Stimulated activated CD4-positive, alpha-beta T cell treated with anti-CD3 and anti-CD28 coated beads, Interleukin-15, amount 100 ng/mL, for 24 hours (primary cell): ENCODE data around the gene NCK2.

Experiments
- DNase-seq: peaks from one replicate; pipeline ENCODE4 v3.0.0-alpha.2; 2020

The NCK2 gene

DNA sequence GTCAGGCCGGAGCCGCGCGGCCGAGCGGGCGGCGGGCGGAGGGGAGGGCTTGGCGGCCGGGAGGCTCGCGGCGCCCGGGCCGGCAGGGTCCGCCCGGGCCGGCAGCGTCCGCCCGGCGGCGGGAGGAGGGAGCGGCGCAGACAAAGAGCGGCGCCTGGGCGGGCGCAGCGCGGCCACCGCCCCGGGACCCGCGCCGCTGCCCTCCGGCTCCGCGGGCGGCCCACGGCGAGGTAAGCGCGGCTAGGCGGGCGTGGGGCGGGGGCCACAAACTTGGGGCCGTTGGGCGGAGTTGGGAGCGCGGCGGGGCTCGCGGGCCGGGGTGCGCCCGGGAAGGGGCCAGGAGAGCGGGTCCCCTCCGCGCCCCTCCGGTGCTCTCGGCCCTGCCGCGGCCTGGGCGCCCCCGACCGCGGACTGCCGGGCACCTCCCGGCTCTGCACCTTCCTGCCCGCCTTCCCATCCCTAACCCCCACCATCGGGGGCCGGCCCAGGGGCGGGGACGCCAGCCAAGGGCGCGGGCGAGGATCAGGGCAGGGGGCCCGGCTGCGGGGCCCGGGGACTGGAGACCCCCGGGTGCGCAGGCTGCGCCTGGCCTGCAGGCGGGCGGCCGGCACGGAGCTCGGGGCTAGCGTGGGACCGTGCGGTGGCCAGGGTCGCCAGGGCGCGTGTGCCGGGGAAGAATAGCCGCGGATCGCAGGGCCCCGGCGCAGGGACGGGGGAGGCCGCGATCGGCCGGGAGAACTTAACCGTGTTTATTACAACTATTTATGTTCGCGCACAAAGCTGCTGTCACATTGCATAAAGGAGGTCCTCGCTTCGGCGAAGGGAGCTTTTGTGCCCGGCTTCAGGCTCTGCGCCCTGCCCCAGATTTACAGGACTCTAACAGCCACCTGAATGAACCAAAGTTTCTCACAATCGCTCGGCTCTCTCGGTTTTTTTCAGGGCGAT, at the start of gene NCK2:
TSS of gene NCK2 (plus strand) at position 4 of the 945 bp plus-strand sequence. CDS start 110,152 bp downstream, outside the sequence.
- no peak for DNase-seq

DNA sequence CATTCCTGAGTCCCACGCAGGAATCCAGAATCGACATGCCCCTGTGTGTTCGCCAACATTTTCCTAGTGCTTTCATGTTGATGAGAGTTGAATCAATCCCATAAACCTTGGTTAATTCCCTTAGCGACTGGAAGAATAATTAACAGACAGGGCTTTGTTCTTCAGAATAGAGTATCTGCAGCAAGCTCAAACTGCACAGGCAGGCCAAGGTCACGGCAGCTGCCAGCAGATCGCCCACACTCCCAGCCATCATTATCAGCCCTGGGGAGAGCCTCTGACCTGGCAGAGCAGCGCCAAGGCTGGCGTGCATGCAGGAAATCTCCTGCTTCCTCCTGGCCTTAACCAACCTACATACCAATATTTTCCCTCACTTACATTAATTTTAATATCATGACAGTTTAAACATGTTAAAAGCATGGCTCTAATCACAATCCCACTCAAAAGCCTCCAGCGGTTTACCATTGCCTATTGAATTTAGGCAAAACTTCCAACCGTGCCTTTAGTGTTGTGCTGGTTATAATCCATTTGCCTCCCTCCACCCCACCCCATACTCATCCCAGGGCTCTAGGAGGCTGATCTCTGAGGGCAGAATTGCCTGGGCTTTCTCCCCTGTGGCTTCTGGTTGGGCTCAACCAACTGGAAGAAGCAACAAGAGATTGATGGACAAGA, 46.8 kb upstream of the NCK2 start:
- no peak for DNase-seq

DNA sequence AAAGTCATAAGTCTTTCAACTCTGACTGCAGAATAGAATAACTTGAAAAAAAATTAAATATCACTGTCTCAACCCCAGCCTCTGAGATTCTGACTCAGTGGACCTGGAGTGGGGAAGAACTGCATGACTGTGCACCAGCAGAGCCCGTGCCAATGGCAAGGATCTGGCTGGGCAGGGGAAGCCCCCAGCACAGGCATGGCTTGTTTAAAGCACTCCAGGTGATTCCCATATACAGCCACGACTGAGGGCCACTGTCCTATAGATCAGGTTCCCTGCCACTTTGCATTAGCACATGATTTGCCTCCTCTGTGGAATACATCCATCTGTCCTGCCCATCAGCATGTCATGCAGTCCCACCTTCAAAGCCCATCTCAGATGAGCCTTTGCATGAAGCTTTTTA, 45.9 kb upstream of the NCK2 start:
- DNase-seq = no peak

DNA sequence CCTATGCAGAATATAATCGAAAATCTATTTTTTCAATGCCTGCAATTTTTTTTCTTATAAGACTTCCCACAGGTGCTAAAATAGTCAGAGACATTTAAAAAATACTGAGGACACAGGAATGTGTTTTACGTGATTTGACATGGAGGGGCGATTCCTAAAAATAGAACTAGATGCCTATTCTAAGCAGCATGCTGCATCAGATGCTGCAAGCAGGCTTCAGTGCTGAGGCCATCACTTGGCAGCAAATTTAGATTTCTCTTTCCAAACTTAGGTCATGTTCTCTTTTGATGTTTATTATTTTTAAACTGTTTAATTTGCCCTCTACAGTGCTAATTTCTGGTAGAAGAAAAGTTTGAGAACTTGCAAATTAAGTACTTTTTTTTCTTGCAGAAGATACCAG, 43.7 kb upstream of the NCK2 start:
- DNase-seq = no peak

DNA sequence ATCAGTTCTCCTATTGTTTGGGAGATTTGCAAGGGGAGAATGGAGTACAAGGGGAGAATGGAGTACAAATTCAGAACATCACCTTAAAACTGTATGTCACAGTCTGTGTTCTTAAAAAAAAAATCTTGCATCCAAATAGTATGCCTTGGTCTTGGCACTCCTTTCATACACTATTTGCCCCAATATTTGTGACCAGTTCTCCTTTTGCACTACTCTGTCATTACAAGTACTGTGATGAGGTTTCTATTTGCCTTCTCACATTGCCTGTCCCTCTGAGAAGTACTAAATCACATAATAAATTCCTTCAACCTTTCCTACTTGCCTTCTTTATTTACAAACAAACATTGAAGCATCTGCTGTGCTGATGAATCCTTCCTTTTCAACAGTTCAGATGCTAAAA, 36.0 kb upstream of the NCK2 start:
- no peak for DNase-seq

DNA sequence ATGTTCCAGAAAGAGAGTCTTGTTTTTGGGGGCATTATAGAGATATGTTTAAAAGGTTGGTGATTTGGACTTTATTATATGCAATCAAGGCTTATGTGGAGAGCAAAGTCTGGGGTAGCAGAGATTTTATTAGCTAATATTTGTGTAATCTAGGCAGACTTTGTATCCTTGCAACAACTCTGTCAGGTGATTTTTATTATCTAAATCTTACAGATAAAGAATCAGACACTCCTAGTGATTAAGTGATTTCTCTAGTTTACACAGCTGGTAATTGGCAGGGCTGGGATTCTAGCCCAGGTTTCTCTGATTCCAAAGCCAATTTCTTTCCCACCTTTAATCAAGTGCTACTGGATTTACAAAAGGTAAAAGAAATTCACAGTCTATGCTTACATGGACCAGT, 33.3 kb upstream of the NCK2 start:
- no peak for DNase-seq

DNA sequence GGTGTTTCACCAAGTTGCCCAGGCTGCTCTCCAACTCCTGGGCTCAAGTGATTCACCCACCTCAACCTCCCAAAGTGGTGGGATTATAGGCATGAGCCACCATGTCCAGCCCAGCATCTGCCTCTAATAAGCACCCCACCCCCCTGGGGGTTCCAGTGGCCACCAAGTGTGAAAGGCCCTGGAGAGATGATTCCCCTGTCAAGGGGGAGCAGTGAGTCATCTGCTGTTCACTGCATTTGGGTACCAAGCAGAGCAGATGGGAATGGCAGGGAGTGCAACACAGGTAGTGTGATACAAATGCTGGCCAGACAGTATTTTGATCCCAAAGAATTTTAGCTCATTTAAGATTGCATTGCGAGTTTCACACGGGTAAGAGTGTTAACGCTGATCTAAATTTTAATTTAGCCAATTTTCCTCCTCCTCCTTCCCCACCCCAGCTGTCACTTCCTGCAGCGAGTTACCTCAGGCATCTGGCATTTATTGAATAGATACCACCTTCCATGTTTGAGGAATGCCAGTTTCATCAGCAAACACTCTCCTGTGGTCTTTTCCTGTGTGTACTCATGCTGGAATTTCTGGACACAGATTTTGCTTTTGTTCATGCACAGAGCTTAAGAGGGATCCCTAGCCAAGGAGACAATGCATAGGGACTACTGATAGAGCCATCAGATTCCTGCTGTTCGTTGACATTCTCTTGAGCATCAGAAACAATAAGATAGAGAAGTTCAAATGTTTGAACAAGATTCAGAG, 32.4 kb upstream of the NCK2 start:
- DNase-seq = no peak

DNA sequence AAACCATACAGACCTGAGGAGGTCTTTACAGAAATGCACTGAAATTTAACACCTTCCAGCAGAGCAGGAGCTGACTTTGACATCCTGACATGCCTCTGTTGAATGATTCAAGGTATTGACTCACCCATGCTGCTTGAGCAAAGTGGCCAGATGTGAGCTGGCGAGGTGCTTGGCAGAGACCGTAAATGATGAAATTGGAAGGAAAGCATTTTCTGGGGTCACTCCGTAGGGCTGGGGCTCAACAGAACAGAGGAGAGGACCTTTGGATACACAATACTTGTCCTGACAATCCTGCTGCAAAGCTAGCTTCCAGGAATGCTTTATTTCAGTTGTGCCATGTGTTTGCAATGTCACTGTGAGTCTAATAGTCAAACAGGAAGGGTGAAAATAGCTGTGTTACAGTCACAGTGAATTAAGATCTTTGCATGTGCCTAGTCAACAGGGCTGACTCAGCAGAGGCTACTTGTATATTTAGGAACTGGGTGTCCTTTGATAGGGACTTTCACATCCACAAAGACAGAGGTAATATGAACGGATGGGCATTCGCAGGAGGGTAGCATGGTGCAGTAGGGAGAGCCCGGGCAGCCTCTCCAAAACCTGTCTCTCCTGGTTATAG, 31.6 kb upstream of the NCK2 start:
- DNase-seq = no peak

DNA sequence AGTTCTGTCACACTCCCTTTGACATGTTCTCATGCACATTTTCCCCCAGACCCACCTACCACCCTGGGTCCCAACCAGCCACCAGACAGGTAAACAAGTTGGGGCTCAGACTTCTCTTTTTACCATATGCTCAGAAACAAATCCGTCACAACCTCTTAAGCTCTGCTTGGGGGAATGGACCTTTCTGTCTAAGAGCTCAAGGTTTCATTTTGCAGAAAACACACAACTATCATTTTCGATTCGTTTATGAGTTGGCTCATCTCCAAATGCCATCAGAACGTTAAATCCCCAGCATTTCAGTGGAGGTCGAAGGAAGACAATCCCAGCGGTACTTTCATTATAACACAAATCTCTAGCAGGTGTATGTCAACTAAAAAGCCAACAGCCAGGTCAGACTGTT, 30.6 kb upstream of the NCK2 start:
- no peak for DNase-seq

DNA sequence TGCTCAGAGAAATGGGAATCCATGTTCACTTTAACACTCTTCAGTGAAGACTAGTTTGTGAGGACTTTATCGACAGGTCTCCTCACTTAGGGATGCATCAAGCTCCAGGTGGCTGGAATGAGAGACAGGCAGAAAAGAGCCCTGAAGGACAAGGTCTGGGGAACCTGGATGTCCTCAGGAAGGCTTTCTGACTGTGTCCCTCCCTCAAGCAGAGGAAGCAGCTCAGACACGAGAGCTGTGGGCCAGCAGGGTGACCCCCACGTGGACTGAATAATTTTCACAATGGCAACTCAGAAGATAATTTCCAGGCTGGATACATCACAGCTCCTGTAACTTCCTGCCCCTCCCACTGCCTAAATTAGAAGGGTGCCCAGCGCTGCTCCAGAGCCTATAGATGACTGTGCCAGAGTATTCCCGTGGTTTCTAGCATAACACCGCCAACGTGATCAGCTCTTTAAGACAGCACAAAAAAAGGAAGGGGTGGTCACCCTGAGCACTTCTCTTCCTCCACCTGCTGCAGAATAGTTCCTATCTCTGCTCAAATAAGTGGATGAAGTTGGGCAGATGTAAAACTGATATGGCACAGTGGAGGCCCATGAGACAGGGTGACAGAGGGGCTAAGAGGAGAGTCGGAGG, 25.7 kb upstream of the NCK2 start:
- DNase-seq = no peak

DNA sequence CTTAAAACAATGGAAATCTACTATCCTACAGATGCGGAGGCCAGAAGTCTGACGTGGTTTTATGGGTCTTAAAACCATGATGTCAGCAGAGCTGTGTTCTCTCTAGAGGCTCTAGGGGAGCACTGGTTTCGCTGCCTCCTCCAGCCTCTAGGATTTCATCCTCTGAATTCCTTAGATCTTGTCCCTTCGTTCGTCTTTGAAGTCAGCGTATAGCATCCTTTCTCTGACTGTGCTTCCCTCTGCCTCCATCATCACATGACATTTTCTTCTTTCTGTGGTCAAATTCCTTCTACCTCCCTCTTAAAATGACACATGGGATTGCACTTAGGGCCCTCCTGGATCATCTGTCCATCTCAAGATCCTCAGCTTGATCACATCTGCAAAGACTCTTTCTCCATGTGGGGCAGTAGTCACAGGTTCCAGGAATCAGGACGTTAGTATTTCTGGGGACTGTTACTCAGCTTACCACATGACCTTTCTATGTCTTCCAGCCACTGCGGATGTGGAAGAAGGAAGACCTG, 22.7 kb upstream of the NCK2 start:
- DNase-seq = no peak

DNA sequence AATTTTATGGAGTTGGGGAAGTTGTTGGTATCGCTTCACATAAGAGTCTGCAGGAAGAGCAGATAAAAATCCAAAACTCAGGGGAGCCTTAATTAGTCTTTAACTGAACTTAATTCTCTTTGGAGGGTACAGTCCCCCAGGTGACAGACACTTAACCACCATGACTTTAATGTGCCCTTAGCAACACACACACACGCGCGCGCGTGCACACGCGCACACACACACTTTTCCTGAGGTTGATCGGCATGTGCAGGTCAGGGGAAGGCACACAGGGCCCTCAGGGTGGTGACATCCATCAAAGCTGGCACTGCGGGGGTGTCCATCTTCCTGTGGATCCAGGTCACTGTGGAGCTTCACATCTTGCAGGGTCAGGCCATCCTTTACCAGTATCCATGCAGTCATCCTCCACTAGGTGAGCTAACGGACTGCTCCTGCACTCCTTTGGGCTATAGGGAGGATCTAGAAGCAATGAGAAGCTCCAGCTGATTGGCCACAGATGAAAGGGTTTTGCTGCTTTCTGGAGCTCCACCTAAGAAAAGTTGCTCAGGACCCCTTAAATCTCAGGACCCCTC, 21.9 kb upstream of the NCK2 start:
- no peak for DNase-seq

DNA sequence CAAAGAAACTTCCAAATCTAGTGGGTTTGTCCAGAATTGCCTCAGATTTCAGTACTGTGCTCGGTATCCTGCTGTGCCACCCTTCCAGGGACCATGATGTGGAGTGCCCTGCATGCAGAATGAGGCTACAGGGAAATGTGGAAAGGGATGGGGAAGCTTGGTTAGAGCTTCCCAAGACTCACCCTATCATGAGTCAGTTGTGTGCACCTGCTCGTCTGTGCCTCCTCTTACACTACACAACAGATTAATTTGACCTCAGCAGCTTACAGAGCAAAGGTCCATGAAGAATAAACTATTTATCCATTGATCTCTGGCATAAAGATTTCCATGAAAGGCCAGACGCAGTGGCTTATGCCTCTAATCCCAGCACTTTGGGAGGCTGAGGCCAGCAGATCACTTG, 21.3 kb upstream of the NCK2 start:
- DNase-seq = no peak

DNA sequence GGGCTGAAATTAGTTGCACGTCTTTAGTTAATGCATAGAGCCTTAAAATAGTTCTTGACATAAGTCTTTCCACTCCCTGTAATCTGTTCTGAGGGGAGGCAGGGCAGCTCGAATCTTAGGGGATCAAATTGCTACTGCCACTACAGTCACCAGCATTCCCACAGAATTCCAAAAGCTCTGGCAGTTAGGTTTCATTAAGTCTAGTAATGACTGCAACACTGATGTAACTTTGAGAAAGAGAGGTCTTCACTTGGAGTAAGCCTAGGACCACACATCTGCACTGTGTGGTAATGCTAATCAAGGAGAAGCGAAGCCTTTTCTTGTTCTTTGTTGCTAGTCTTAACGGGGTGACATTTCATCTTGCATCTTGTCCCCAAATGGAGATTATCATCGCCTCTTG, 19.3 kb upstream of the NCK2 start:
- no peak for DNase-seq

DNA sequence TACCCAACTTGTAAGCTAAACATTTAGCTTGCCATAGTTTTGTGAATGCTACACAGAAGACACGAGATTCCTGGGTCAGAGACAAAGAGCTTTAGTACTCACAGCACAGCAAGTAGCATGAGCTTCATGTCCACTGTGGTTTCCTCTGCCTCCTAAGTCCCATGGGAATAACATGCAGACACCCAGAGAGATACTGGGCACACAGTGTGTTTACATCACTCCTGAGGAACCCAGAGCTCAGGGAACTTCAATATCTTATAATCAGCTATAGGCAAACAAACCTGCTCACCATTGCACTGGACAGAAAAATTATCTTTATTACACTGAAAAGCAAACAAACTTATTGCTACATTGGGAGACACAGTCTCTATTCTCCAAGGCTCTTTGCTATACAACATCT, 14.5 kb upstream of the NCK2 start:
- no peak for DNase-seq

DNA sequence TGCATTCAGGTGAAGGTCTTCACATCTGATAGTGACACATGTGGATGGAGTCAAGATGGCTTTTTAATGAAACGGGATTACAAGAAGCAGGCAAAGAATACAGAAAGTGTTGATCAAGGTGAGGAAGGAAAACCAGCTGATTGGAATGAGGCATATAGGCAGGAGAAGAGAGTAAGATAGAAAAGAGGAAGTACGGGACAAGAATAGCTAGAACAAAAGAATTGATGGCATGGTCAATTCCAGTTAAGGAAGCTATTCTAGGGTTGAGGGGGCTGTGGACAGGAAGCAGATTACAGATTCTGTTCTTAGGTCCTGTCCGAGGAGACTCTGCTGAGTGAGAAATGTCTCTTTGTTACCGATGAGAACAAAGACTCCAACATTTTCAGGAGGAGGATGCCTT, 13.2 kb upstream of the NCK2 start:
- DNase-seq = no peak

DNA sequence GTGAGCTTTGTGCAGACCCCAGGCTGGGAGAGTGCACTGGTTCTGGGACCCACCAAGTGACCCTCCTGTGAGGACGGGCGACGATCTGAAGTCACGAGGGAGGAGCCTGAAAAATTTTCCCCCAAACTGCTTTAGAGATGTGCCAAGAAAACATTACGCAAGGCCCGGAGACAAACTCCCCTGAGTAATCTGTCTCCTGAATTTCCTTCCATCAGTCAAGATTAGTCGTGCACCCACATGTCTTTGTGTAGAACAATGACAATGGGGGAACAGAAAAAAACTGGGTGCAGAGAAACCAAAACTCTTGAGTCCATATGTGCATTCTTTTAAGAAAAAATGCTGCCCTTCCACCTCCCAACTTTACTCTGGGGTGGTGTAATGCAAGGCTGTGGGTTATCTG, 12.6 kb upstream of the NCK2 start:
- no peak for DNase-seq

DNA sequence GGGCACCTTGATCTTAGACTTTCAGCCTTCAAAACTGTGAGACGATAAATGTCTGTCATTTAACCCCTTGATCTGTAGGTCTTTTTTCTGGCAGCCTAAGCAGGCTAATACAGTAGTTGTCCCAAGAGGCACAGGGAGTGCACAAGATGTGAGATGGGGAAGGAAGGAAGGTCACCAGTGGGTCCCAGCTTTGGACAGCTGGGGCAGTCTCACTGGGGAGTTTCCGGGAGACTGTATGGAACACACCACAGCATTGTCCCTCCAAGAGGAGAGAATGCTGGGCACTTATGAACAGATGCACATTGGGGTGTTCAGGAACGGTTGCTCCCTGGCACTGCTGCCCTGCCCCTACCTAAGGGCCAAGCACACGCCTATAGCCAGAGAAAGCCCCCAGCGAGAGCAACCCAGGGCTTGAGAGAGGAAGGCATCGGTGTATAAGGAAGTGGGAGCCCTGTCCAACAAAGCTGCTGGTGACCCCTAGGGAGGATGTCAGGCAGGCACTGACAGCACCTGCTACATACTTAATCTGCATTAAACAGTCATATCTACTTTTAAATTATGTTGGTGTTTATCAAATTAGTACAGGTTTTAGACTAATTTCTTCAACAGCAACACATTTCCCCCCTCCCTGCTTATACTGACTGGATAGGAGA, 11.6 kb upstream of the NCK2 start:
- DNase-seq = no peak

DNA sequence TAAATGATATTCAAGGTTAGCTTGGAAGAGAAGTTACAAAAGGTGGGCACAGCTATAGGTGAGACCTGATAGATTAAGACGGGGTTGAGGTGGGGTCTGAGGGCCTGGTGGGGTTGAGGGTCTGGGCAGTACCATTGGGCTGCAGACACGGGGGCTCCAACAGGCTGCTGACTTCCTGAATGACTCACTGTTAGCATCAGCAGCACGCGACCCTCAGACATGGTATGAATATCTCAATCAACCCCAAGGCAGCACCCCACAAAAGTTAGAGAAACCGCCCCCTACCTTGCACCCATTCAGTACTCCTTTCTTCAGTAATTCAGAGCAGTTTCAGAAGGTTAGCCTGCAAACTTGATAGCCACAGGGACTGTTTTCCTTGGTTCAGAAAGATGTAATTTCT, 10.8 kb upstream of the NCK2 start:
- no peak for DNase-seq

DNA sequence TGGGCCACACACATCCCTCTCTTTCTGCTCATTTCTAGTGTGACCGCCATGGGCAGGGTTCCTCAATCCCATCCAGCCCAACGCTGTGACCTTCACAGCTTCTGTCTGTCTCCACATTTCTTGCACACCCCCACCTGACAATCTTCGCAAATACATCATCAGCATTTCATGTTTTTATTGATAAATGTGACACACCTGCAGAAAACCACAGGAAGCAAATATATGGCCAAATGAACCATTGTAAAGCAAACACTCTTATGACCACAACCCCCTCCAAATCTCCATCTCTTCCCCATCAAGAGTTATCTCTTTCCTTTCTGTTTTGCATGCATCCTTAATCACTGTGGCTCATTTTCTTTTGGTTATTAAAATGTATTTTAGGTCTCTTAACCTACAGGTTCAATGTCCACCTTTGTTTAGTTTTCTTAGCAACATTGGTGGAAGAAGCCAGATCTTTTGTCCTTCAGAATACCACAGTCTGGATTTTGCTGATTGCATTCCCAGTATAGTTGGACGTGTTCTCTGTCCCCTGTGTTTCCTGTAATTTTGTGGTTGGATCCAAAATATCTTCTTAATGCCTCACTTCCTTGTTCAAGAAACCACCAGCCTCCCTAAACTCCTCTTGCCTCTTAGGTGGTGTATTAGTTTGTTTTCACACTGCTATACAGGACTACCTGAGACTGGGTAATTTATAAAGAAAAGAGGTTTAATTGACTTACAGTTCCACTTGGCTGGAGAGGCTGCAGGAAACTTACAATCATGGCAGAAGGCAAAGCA, 9.8 kb upstream of the NCK2 start:
- no peak for DNase-seq

DNA sequence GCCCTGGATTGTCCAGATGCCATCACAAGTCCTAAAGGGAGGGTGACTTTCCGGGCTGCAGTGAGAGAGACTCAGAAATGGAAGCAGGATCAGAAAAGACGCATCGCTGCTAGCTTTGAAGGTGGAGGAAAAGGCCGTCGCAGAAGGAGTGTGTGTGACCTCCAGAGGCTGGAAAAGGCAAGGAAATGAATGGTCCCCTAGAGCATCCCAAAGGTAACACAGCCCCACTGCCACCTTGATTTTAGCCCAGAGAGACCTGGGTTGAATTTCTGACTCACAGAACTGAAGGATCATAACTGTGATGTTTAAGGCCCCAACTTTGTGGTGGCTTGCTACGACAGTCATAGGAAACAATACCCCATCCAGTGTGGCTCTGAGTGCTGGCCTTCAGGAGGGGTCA, 8.6 kb upstream of the NCK2 start:
- no peak for DNase-seq
